ENCODE data around the gene MRPS11.
"Not testable (repeated sequence)": the region's sequence is repeated elsewhere in the genome, so short reads cannot be mapped to it uniquely, and the experiment has no call there.

The MRPS11 gene

GRCh38 chr15:88498996-88499395 is 31.5 kb downstream of the MRPS11 start:
- Histone ChIP-seq H3K36me3 (ENCODE audit: insufficient read depth, low read depth, low read length) (no peaks in the 10 kb centered on the region), H3K4me1 (ENCODE audit: insufficient read depth, low read length) (0 out of 2 replicates have a peak, but pooled peaks cover under 1% of the 10 kb centered on the region), H3K27ac (ENCODE audit: low read length) (no peak overlapping the region), H3K4me3 (ENCODE audit: low read length) (no peak overlapping the region), H3K27me3 (ENCODE audit: insufficient read depth, low read length) (0 out of 2 replicates have a peak, but pooled peaks cover 4% of the 10 kb centered on the region), H3K9ac (ENCODE audit: low read depth, low read length) (no peak overlapping the region), H3K9me3 (ENCODE audit: insufficient read depth, low read depth, low read length) (no peaks in the 10 kb centered on the region)

- Histone ChIP-seq H3K27me3 (ENCODE audit: insufficient read depth, low read length) (0 out of 2 replicates have a peak, but pooled peaks cover 4% of the 10 kb centered on the region), H3K4me1 (ENCODE audit: insufficient read depth, low read length) (peaks cover 8% of the 10 kb centered on the region; the same call in 1 of the 2 replicates), H3K4me3 (ENCODE audit: low read length) (no peak overlapping the region), H3K27ac (ENCODE audit: low read length) (no peak overlapping the region), H3K9me3 (ENCODE audit: insufficient read depth, low read depth, low read length) (no peaks in the 10 kb centered on the region), H3K36me3 (ENCODE audit: insufficient read depth, low read depth, low read length) (no peaks in the 10 kb centered on the region), H3K9ac (ENCODE audit: low read depth, low read length) (no peak overlapping the region)
Measured at GRCh38 chr15:88504445-88504844, 36.9 kb downstream of the MRPS11 start.

GRCh38 chr15:88505721-88506120 is 38.2 kb downstream of the MRPS11 start:
- no peaks in the 10 kb centered on the region for H3K36me3 ChIP-seq (ENCODE audit: insufficient read depth, low read depth, low read length)
- no peaks in the 10 kb centered on the region for H3K9me3 ChIP-seq (ENCODE audit: insufficient read depth, low read depth, low read length)
- H3K4me3 ChIP-seq (ENCODE audit: low read length) = no peak overlapping the region
- peaks cover 8% of the 10 kb centered on the region; the same call in 1 of the 2 replicates for H3K4me1 ChIP-seq (ENCODE audit: insufficient read depth, low read length)
- no peak overlapping the region for H3K27ac ChIP-seq (ENCODE audit: low read length)
- 0 out of 2 replicates have a peak, but pooled peaks cover 4% of the 10 kb centered on the region for H3K27me3 ChIP-seq (ENCODE audit: insufficient read depth, low read length)
- H3K9ac ChIP-seq (ENCODE audit: low read depth, low read length) = no peak overlapping the region

GRCh38 chr15:88506628-88507027 is 39.1 kb downstream of the MRPS11 start:
- H3K27ac ChIP-seq (ENCODE audit: low read length) = no peak overlapping the region
- 0 out of 2 replicates have a peak, but pooled peaks cover 4% of the 10 kb centered on the region for H3K27me3 ChIP-seq (ENCODE audit: insufficient read depth, low read length)
- no peak overlapping the region for H3K9ac ChIP-seq (ENCODE audit: low read depth, low read length)
- H3K9me3 ChIP-seq (ENCODE audit: insufficient read depth, low read depth, low read length) = no peaks in the 10 kb centered on the region
- H3K36me3 ChIP-seq (ENCODE audit: insufficient read depth, low read depth, low read length) = peaks cover 6% of the 10 kb centered on the region; the same call in 1 of the 2 replicates
- peaks cover 8% of the 10 kb centered on the region; the same call in 1 of the 2 replicates for H3K4me1 ChIP-seq (ENCODE audit: insufficient read depth, low read length)
- no peak overlapping the region for H3K4me3 ChIP-seq (ENCODE audit: low read length)

- no peak overlapping the region for H3K4me3 ChIP-seq (ENCODE audit: low read length)
- no peak overlapping the region for H3K9ac ChIP-seq (ENCODE audit: low read depth, low read length)
Measured at GRCh38 chr15:88509321-88509720, 41.8 kb downstream of the MRPS11 start.

GRCh38 chr15:88509964-88510363 is 42.5 kb downstream of the MRPS11 start:
- Histone ChIP-seq H3K27me3 (ENCODE audit: insufficient read depth, low read length) (no peaks in the 10 kb centered on the region), H3K27ac (ENCODE audit: low read length) (no peak overlapping the region), H3K4me1 (ENCODE audit: insufficient read depth, low read length) (no peaks in the 10 kb centered on the region), H3K9me3 (ENCODE audit: insufficient read depth, low read depth, low read length) (no peaks in the 10 kb centered on the region), H3K4me3 (ENCODE audit: low read length) (no peak overlapping the region), H3K36me3 (ENCODE audit: insufficient read depth, low read depth, low read length) (peaks cover 10% of the 10 kb centered on the region; the same call in 1 of the 2 replicates), H3K9ac (ENCODE audit: low read depth, low read length) (no peak overlapping the region)

More at GRCh38 chr15:88509321-88509720, 41.8 kb downstream of the MRPS11 start:
- H3K9me3 ChIP-seq (ENCODE audit: insufficient read depth, low read depth, low read length) = no peaks in the 10 kb centered on the region
- no peaks in the 10 kb centered on the region for H3K27me3 ChIP-seq (ENCODE audit: insufficient read depth, low read length)
- peaks cover 4% of the 10 kb centered on the region; the same call in 1 of the 2 replicates for H3K4me1 ChIP-seq (ENCODE audit: insufficient read depth, low read length)
- no peak overlapping the region for H3K27ac ChIP-seq (ENCODE audit: low read length)
- peaks cover 10% of the 10 kb centered on the region; the same call in 1 of the 2 replicates for H3K36me3 ChIP-seq (ENCODE audit: insufficient read depth, low read depth, low read length)

GRCh38 chr15:88511161-88511560 is 43.7 kb downstream of the MRPS11 start:
- Histone ChIP-seq H3K27ac (ENCODE audit: low read length) (no peak overlapping the region), H3K9me3 (ENCODE audit: insufficient read depth, low read depth, low read length) (no peaks in the 10 kb centered on the region), H3K36me3 (ENCODE audit: insufficient read depth, low read depth, low read length) (peaks cover 10% of the 10 kb centered on the region; the same call in 1 of the 2 replicates), H3K27me3 (ENCODE audit: insufficient read depth, low read length) (no peaks in the 10 kb centered on the region), H3K9ac (ENCODE audit: low read depth, low read length) (no peak overlapping the region), H3K4me3 (ENCODE audit: low read length) (no peak overlapping the region), H3K4me1 (ENCODE audit: insufficient read depth, low read length) (no peaks in the 10 kb centered on the region)

GRCh38 chr15:88512078-88512477 is 44.6 kb downstream of the MRPS11 start:
- no peaks in the 10 kb centered on the region for H3K4me1 ChIP-seq (ENCODE audit: insufficient read depth, low read length)
- no peaks in the 10 kb centered on the region for H3K27me3 ChIP-seq (ENCODE audit: insufficient read depth, low read length)
- H3K36me3 ChIP-seq (ENCODE audit: insufficient read depth, low read depth, low read length) = peaks cover 10% of the 10 kb centered on the region; the same call in 1 of the 2 replicates
- no peaks in the 10 kb centered on the region for H3K9me3 ChIP-seq (ENCODE audit: insufficient read depth, low read depth, low read length)
- H3K4me3 ChIP-seq (ENCODE audit: low read length) = no peak overlapping the region
- H3K27ac ChIP-seq (ENCODE audit: low read length) = no peak overlapping the region
- no peak overlapping the region for H3K9ac ChIP-seq (ENCODE audit: low read depth, low read length)

- H3K4me1 ChIP-seq (ENCODE audit: insufficient read depth, low read length) = no peaks in the 10 kb centered on the region
- H3K4me3 ChIP-seq (ENCODE audit: low read length) = no peak overlapping the region
- no peak overlapping the region for H3K9ac ChIP-seq (ENCODE audit: low read depth, low read length)
- no peaks in the 10 kb centered on the region for H3K27me3 ChIP-seq (ENCODE audit: insufficient read depth, low read length)
- H3K36me3 ChIP-seq (ENCODE audit: insufficient read depth, low read depth, low read length) = peaks cover 10% of the 10 kb centered on the region; the same call in 1 of the 2 replicates
- H3K9me3 ChIP-seq (ENCODE audit: insufficient read depth, low read depth, low read length) = no peaks in the 10 kb centered on the region
- no peak overlapping the region for H3K27ac ChIP-seq (ENCODE audit: low read length)
Measured at GRCh38 chr15:88512601-88513000, 45.1 kb downstream of the MRPS11 start.

- Histone ChIP-seq H3K9ac (ENCODE audit: low read depth, low read length) (no peak overlapping the region), H3K9me3 (ENCODE audit: insufficient read depth, low read depth, low read length) (no peaks in the 10 kb centered on the region), H3K4me3 (ENCODE audit: low read length) (no peak overlapping the region), H3K27ac (ENCODE audit: low read length) (no peak overlapping the region), H3K27me3 (ENCODE audit: insufficient read depth, low read length) (no peaks in the 10 kb centered on the region), H3K4me1 (ENCODE audit: insufficient read depth, low read length) (no peaks in the 10 kb centered on the region), H3K36me3 (ENCODE audit: insufficient read depth, low read depth, low read length) (peaks cover 10% of the 10 kb centered on the region; the same call in 1 of the 2 replicates)
Measured at GRCh38 chr15:88513195-88513594, 45.7 kb downstream of the MRPS11 start.

GRCh38 chr15:88518903-88519302 is 51.4 kb downstream of the MRPS11 start:
- H3K4me3 ChIP-seq (ENCODE audit: low read length) = no peak overlapping the region
- no peaks in the 10 kb centered on the region for H3K9me3 ChIP-seq (ENCODE audit: insufficient read depth, low read depth, low read length)
- H3K36me3 ChIP-seq (ENCODE audit: insufficient read depth, low read depth, low read length) = no peaks in the 10 kb centered on the region
- H3K27ac ChIP-seq (ENCODE audit: low read length) = no peak overlapping the region
- H3K27me3 ChIP-seq (ENCODE audit: insufficient read depth, low read length) = no peaks in the 10 kb centered on the region
- no peaks in the 10 kb centered on the region for H3K4me1 ChIP-seq (ENCODE audit: insufficient read depth, low read length)
- H3K9ac ChIP-seq (ENCODE audit: low read depth, low read length) = no peak overlapping the region

GRCh38 chr15:88524094-88524493 is 56.6 kb downstream of the MRPS11 start:
- H3K9me3 ChIP-seq (ENCODE audit: insufficient read depth, low read depth, low read length); H3K27me3 ChIP-seq (ENCODE audit: insufficient read depth, low read length); H3K9ac ChIP-seq (ENCODE audit: low read depth, low read length); H3K27ac ChIP-seq (ENCODE audit: low read length); H3K4me1 ChIP-seq (ENCODE audit: insufficient read depth, low read length); H3K4me3 ChIP-seq (ENCODE audit: low read length): not testable (repeated sequence)
- peaks cover 27% of the 10 kb centered on the region for H3K36me3 ChIP-seq (ENCODE audit: insufficient read depth, low read depth, low read length)
